Adrenal gland (tissue), 12 donors: ENCODE measurements around the gene CEP126. TPM values are rescaled to one million over a fixed set of nuclear protein-coding genes. Genes with fewer than 3 reads are reported as not detected.
A peak's percentile ranks its signal among the peaks of the same experiment; 100 is the strongest.

Experiments used
- DNase-seq, 7 donors: peaks; one replicate each; pipeline ENCODE4 v3.0.0-alpha.2; 2019 to 2020
- H3K27ac ChIP-seq, 5 donors: fragments of 200-600 bp; sonication (generic) in 4 of 5; 1 replicate in 3 of 5; 2 replicates in 2 of 5; pipeline versions ENCODE4 v1.5.1 to v1.8.0; 2016 to 2020; ENCODE audit warnings: mild to moderate bottlenecking in 1 of 5
- H3K27me3 ChIP-seq: fragments of 200-600 bp; 2 replicates; pipeline ENCODE4 v1.8.0; 2021
- H3K36me3 ChIP-seq, 2 donors: fragments of 200-600 bp; replicated peaks in 1 of 2; 1 replicate in 1 of 2; 2 replicates in 1 of 2; pipeline versions ENCODE4 v1.5.1 to v1.8.0; 2018 to 2022
- H3K4me1 ChIP-seq, 2 donors: fragments of 200-600 bp; replicated peaks in 1 of 2; 1 replicate in 1 of 2; 2 replicates in 1 of 2; pipeline versions ENCODE4 v1.5.1 to v1.8.0; 2018 to 2021
- H3K4me3 ChIP-seq, 4 donors: fragments of 200-600 bp; sonication (generic) in 3 of 4; one replicate each; pipeline ENCODE4 v1.5.1; 2016 to 2018
- H3K9me3 ChIP-seq, 3 donors: fragments of 200-600 bp; sonication (generic) in 1 of 3; replicated peaks in 1 of 3; 1 replicate in 2 of 3; 2 replicates in 1 of 3; pipeline versions ENCODE4 v1.5.1 to v1.8.0; 2016 to 2021
- POLR2A ChIP-seq, 2 donors: fragments of 450-650 bp; IDR thresholded peaks; one replicate each; pipeline ENCODE4 v1.6.1; 2017; ENCODE audit warnings: antibody characterized with exemption in 2 of 2, mild to moderate bottlenecking in 2 of 2, moderate library complexity in 1 of 2
- WGBS, 4 donors: extraction: QIAGEN DNeasy Blood & Tissue Kit in 2 of 4; methylation state at CpG; one replicate each; pipeline versions ENCODE4 v1.1.5 to v1.1.7; 2013 to 2017; 5-methylcytosine and 5-hydroxymethylcytosine counted together
- intact Hi-C, 2 donors: fragments of 100-400 bp; cut with DNase I; formaldehyde crosslinking; loops; one replicate each; pipeline versions ENCODE4 v1.14.1 to v1.15.0; 2022 to 2023
- polyA plus RNA-seq, 3 donors: library from polyadenylated mRNA; stranded (reverse); fragments of 200-250 nt in 2 of 3; fragments of 350-450 nt in 1 of 3; fragmentation: Illumina TruSeq in 1 of 3; extraction: RNeasy Lipid Tissue Mini Kit (QIAGEN cat#74804) in 1 of 3; gene quantifications; one replicate each; pipeline ENCODE4 v1.2.3, GENCODE V29; 2013 to 2014
- total RNA-seq, 9 donors: library from RNA; depleted of rRNA in 4 of 9; stranded (reverse); fragments of >200 nt in 4 of 9; fragments of 120-200 nt in 1 of 9; fragmentation: NEBNext Ultra II Directional in 1 of 9; extraction: Animal tissue kit (Norgen Biotek cat#: 25700) in 1 of 9; gene quantifications; one replicate each; pipeline versions ENCODE4 v1.1.0 to v1.2.4, GENCODE V29; 2013 to 2023
- TF ChIP-seq, protein P1 (sequence below), 6 experiments: fragments of 450-650 bp in 4 of 6; fragments of 200-600 bp in 2 of 6; sonication (generic) in 1 of 6; IDR thresholded peaks; 1 replicate in 5 of 6; 2 replicates in 1 of 6; pipeline versions ENCODE4 v1.5.1 to v1.8.0; 2016 to 2021; ENCODE audit warnings: antibody characterized with exemption in 6 of 6, mild to moderate bottlenecking in 2 of 6, moderate library complexity in 1 of 6
- donor health status: healthy with polysubstance abuse.
- donor health status: Bipolar disorder and iron deficiency.
- donor health status: DM: yes; HTN: yes; CAD: no.
- donor health status: DM: no; HTN: no; CAD: no.
- donor health status: DM: no; HTN: no; CAD: no.
- donor health status: DM: yes; HTN: yes; CAD: no.

CEP126 gene
- total and polyA plus RNA-seq, 12 donors = 1.7 to 18.9 (median 4.8) TPM

DNA sequence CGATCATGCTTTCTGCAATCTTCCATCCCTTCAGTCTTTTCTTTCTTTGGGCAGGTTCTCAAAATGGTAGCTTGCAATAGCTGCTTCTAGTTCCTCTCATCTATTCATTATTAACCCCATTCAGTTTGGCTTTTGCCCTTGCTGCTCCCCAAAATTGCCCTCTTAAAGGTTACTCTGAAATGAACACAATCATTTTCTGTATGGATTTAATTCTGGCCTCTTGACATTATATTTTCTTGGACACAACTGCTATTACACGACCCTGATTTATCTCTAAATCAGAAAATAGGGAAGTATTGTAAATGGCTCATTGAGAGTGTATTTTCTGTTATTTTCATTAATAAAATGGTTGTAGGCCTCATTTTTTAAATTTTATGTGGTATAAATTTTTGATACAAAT lies 1.6 kb downstream of the CEP126 start, which contains the start of gene ANGPTL5:
Gene ANGPTL5 (minus strand): TSS at position 101 of the 400 bp plus-strand sequence. CDS start 8,613 bp downstream, outside the sequence.
- WGBS, 4 donors = 69 to 77% (median 74%) methylated on average over 2 of the region's 2 CpGs
- H3K4me3 ChIP-seq = peak within 1 kb of the TSS in 3 of 4 donors; percentile 56 to 78 (median 62)
- H3K9me3 ChIP-seq = no peaks in the 10 kb centered on the region
- peaks cover 0 to 13% of the 10 kb centered on the region in 2 donors for H3K4me1 ChIP-seq
- H3K27ac ChIP-seq = peak within 1 kb of the TSS; percentile 8 to 92 (median 51)
- no peaks in the 10 kb centered on the region for H3K36me3 ChIP-seq
- no peaks in the 10 kb centered on the region for H3K27me3 ChIP-seq
- TF ChIP-seq POLR2A (IDR thresholded peaks at IDR 0.05) = no peak
- TF ChIP-seq, protein P1, sequence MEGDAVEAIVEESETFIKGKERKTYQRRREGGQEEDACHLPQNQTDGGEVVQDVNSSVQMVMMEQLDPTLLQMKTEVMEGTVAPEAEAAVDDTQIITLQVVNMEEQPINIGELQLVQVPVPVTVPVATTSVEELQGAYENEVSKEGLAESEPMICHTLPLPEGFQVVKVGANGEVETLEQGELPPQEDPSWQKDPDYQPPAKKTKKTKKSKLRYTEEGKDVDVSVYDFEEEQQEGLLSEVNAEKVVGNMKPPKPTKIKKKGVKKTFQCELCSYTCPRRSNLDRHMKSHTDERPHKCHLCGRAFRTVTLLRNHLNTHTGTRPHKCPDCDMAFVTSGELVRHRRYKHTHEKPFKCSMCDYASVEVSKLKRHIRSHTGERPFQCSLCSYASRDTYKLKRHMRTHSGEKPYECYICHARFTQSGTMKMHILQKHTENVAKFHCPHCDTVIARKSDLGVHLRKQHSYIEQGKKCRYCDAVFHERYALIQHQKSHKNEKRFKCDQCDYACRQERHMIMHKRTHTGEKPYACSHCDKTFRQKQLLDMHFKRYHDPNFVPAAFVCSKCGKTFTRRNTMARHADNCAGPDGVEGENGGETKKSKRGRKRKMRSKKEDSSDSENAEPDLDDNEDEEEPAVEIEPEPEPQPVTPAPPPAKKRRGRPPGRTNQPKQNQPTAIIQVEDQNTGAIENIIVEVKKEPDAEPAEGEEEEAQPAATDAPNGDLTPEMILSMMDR (IDR thresholded peaks at IDR 0.05) = no peak
- intact Hi-C loops = no loop called here
- DNase-seq = no peak

DNA sequence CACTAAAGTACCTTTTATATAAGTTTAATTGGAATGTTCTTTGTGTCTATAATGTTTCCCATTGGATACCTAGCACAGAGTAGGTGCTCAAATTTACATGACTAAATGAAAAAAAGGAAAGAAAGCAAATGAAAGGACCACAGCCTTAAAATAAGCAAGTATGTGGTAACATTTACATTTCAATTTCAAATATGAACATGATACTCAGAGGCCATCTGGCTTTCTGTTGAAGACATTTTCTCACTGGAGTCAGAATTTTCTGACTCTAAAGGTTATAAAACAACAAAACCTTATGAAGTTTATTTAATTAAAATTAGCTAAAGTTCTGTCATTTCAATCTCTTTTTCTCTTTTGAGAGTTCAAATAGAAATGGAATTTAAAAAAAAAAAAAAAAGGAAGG lies 2.4 kb downstream of the CEP126 start:
- no peaks in the 10 kb centered on the region for H3K36me3 ChIP-seq
- H3K9me3 ChIP-seq = no peaks in the 10 kb centered on the region
- no peak overlapping the region for H3K27ac ChIP-seq
- H3K27me3 ChIP-seq = no peaks in the 10 kb centered on the region
- TF ChIP-seq, protein P1 (IDR thresholded peaks at IDR 0.05) = no peak
- no peak for TF ChIP-seq POLR2A (IDR thresholded peaks at IDR 0.05)
- peaks cover 0 to 13% of the 10 kb centered on the region in 2 donors for H3K4me1 ChIP-seq
- no peak overlapping the region for H3K4me3 ChIP-seq
- intact Hi-C loops = no loop called here
- no peak for DNase-seq

DNA sequence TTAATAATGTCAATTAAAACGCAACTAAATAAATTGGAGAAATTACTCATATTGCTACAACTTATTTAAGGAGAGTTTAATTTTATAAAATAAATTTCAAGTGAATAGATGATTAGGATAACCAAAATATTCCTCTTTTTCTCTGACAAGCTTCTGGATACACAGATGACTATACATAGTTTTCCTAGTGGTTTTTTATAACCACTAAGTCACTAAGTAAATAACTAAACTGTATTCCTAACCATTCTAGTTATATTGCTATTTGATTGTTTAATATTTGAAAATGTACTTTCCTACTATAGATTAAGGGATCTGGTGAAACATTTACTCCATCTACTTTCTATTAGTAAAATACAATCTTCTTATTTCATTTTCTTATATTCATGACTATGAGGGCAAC lies 6.2 kb downstream of the CEP126 start:
- Histone ChIP-seq H3K4me1 (peaks cover 0 to 7% of the 10 kb centered on the region in 2 donors), H3K4me3 (no peak overlapping the region), H3K27ac (no peak overlapping the region), H3K36me3 (no peaks in the 10 kb centered on the region), H3K27me3 (no peaks in the 10 kb centered on the region), H3K9me3 (no peaks in the 10 kb centered on the region)
- TF ChIP-seq, protein P1 (IDR thresholded peaks at IDR 0.05) = no peak
- TF ChIP-seq POLR2A (IDR thresholded peaks at IDR 0.05) = no peak
- WGBS, 4 donors = 84 to 96% (median 90%) methylated on average over 1 of the region's 1 CpG
- intact Hi-C loops = loop anchor here in 1 of 2 donors (10.0 kb wide), 1 partner anchor 56 kb away; no protein-coding TSS in a partner anchor
- no peak for DNase-seq

DNA sequence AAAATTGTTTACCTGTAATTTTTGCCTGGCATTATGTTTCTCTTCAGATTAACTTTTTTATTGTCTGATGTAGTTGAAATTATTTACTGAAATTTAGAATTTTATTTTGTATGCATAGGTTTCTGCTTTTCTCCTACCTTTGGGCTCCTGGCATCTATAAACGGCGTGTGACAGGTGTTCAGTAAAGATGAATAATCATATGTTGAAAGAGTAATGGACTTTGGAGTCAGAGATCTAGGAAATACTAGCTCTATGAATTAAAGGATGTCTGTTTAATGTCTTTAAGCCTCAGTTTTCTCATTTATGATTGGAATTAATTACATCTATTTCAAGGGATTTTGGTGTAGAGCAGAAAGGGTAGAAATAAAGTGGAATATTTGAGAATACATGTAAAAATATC lies 8.7 kb downstream of the CEP126 start:
- TF ChIP-seq, protein P1 (IDR thresholded peaks at IDR 0.05) = no peak
- no peak for TF ChIP-seq POLR2A (IDR thresholded peaks at IDR 0.05)
- Histone ChIP-seq H3K9me3 (no peaks in the 10 kb centered on the region), H3K4me1 (no peaks in the 10 kb centered on the region), H3K4me3 (no peak overlapping the region), H3K27ac (no peak overlapping the region), H3K27me3 (no peaks in the 10 kb centered on the region), H3K36me3 (no peaks in the 10 kb centered on the region)
- intact Hi-C loops = loop anchor here in 1 of 2 donors (10.0 kb wide), 1 partner anchor 59 kb away; no protein-coding TSS in a partner anchor
- DNase-seq = no peak
- WGBS, 4 donors = 92 to 95% (median 93%) methylated on average over 2 of the region's 2 CpGs
